Breast epithelium (tissue), 3 donors: ENCODE data around the gene MCM9.

Source experiments
- CTCF ChIP-seq, 3 donors: fragments of 450-650 bp; IDR thresholded peaks; one replicate each; pipeline ENCODE4 v1.5.1; 2016 to 2017; ENCODE audit warnings: antibody characterized with exemption in 3 of 3, mild to moderate bottlenecking in 3 of 3, moderate library complexity in 3 of 3
- POLR2A ChIP-seq: fragments of 450-650 bp; IDR thresholded peaks from one replicate; pipeline ENCODE4 v1.6.1; 2016; ENCODE audit warnings: antibody characterized with exemption, mild to moderate bottlenecking, moderate library complexity

DNA sequence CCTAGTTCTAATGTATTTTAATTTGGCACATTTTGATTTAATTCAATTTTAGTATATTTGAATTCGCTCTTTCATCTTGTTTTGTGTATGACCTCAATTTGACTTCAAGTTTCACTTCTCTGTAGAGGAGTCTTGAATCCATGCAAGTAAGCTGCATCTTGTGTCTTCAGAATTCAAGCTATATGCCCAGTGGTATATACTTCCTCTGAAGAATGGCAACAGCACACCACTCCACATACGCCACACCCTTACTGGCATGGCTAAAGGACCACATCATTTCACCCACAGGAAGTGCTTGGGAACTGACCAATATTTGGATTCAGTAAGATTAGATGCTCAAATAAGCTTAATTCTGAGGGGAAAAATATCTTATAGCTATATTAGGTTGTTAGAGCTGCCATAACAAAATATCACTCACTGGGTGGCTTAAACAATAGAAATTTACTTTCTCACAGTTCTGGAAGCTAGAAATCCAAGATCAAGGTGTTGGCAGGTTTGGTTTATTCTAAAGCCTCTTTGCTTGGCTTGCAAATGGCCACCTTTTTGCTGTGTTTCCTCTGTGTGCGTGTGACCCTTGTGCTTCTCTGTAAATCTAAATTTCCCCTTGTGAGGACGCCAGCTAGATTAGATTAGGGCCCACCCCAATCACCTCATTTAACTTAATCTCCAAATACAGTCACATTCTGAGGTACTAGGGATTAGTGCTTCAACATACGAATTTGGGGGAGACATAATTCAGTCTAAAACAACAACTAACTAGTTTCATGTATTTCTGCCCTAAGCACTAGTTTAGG is 43.8 kb downstream of the MCM9 start:
- TF ChIP-seq CTCF (IDR thresholded peaks at IDR 0.05) (no peak), POLR2A (no peak)
